ENCODE data around the gene AIPL1. TPM values are rescaled to one million over a fixed set of nuclear protein-coding genes. Genes with fewer than 3 reads are reported as not detected.
"Not testable (repeated sequence)": the region's sequence is repeated elsewhere in the genome, so short reads cannot be mapped to it uniquely, and the experiment has no call there.

AIPL1 gene
- total and polyA plus RNA-seq, 2 of the 4 experiments (the other 2 are of a cell fraction), result not detected

DNA sequence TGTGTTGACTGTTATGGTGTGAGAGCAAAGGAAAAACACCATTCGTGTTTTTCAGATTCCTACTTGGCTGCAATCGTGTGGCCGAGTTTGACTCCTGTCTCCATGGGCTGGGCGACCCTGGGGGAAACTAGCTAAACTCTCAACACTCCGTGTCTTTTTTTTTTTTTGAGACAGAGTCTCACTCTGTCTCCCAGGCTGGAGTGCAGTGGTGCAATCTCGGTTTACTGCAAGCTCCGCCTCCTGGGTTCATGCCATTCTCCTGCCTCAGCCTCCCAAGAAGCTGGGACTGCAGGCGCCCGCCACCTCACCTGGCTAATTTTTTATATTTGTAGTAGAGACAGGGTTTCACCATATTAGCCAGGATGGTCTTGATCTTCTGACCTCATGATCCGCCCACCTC is 47.9 kb upstream of the AIPL1 start:
- H4K5ac ChIP-seq (ENCODE audit: low read depth, low read length); DNase-seq; in situ Hi-C loops (cut with MboI; ENCODE audit: low sequenced_read_pairs); H3K9me1 ChIP-seq (ENCODE audit: insufficient read depth, low read length); H3K36me3 ChIP-seq (ENCODE audit: control insufficient read depth, insufficient read depth, low read length); H3K9me3 ChIP-seq (ENCODE audit: control insufficient read depth, insufficient read depth, low read length); H4K8ac ChIP-seq (ENCODE audit: low read depth in 2 of 2, low read length in 2 of 2); H2BK5ac ChIP-seq (ENCODE audit: low read depth, low read length, poor library complexity, severe bottlenecking); BruUV-seq (replicated peaks); H2AK5ac ChIP-seq (ENCODE audit: low read depth, low read length); H3K4me3 ChIP-seq (ENCODE audit: insufficient read depth, low read depth, low read length); H2AFZ ChIP-seq (replicated peaks; ENCODE audit: low read length, poor library complexity); H3K4me1 ChIP-seq (ENCODE audit: control insufficient read depth, insufficient read depth, low read length); H3K23ac ChIP-seq (ENCODE audit: low read depth, low read length); H2BK15ac ChIP-seq (ENCODE audit: low read depth, low read length); H3K18ac ChIP-seq (ENCODE audit: low read depth, low read length); H2AK9ac ChIP-seq (replicated peaks; ENCODE audit: low read depth, low read length, poor library complexity); H2BK120ac ChIP-seq (ENCODE audit: low read depth, low read length); intact Hi-C loops (cut with micrococcal nuclease); H3K4me2 ChIP-seq (ENCODE audit: low read depth, low read length); H3K56ac ChIP-seq (ENCODE audit: extremely low read depth, insufficient read depth, low read length); H3K79me1 ChIP-seq (ENCODE audit: low read depth in 1 of 2, low read length in 2 of 2); H3K9ac ChIP-seq (ENCODE audit: low read depth, low read length); ATAC-seq (ENCODE audit: low read depth); H4K91ac ChIP-seq (ENCODE audit: insufficient read depth, low read depth, low read length); H2BK20ac ChIP-seq (ENCODE audit: low read depth, low read length); H3K4ac ChIP-seq (ENCODE audit: low read depth, low read length); H4K20me1 ChIP-seq (ENCODE audit: insufficient read depth, low read length); H3K14ac ChIP-seq (replicated peaks; ENCODE audit: low read depth, low read length); dilution Hi-C loops (cut with HindIII; ENCODE audit: low sequenced_read_pairs, unreplicated experiment); H3K27ac ChIP-seq (ENCODE audit: insufficient read depth, low read length): not testable (repeated sequence)
- 86% methylated on average over 2 of the region's 10 CpGs; no CpG with 5 or more reads in 1 of the 2 experiments for WGBS, 2 experiments (ENCODE audit: extremely low coverage in 2 of 2, insufficient read length in 1 of 2)
- ChIA-PET POLR2A (ENCODE audit: unreplicated experiment) (interaction anchor here (0.6 kb wide), 1 partner anchor 27 kb away, joined by 5 read pairs; no protein-coding TSS in a partner anchor), CTCF (interaction anchor here (1.6 kb wide), 1 partner anchor 10 kb away, joined by 8 read pairs; no protein-coding TSS in a partner anchor)
- H3K27me3 ChIP-seq (ENCODE audit: control insufficient read depth, insufficient read depth, low read length), result peaks cover 16% of the 10 kb centered on the region
